ENCODE results near the gene BIRC7.
A peak's percentile ranks its signal among the peaks of the same experiment; 100 is the strongest.

Gene BIRC7, protein sequence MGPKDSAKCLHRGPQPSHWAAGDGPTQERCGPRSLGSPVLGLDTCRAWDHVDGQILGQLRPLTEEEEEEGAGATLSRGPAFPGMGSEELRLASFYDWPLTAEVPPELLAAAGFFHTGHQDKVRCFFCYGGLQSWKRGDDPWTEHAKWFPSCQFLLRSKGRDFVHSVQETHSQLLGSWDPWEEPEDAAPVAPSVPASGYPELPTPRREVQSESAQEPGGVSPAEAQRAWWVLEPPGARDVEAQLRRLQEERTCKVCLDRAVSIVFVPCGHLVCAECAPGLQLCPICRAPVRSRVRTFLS

GRCh38 chr20:63235399-63235983, at the start of gene BIRC7:
Gene BIRC7 (plus strand): TSS chr20:63235905. CDS start chr20:63236097, 192 bp downstream.
- no peak for DNase-seq (ENCODE audit: low read depth)
- H3K4me3 ChIP-seq (ENCODE audit: low read depth, low read length): no peak within 1 kb of the TSS
- TF ChIP-seq, protein P1, sequence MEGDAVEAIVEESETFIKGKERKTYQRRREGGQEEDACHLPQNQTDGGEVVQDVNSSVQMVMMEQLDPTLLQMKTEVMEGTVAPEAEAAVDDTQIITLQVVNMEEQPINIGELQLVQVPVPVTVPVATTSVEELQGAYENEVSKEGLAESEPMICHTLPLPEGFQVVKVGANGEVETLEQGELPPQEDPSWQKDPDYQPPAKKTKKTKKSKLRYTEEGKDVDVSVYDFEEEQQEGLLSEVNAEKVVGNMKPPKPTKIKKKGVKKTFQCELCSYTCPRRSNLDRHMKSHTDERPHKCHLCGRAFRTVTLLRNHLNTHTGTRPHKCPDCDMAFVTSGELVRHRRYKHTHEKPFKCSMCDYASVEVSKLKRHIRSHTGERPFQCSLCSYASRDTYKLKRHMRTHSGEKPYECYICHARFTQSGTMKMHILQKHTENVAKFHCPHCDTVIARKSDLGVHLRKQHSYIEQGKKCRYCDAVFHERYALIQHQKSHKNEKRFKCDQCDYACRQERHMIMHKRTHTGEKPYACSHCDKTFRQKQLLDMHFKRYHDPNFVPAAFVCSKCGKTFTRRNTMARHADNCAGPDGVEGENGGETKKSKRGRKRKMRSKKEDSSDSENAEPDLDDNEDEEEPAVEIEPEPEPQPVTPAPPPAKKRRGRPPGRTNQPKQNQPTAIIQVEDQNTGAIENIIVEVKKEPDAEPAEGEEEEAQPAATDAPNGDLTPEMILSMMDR (IDR thresholded peaks at IDR 0.05; ENCODE audit: low read depth, low read length, missing control alignments): no peak

GRCh38 chr20:63186084-63186483, 49.6 kb upstream of the BIRC7 start:
- TF ChIP-seq, protein P1 (IDR thresholded peaks at IDR 0.05; ENCODE audit: low read depth, low read length, missing control alignments): no peak
- no peak for DNase-seq (ENCODE audit: low read depth)
- H3K4me3 ChIP-seq (ENCODE audit: low read depth, low read length): no peak overlapping the region

DNA sequence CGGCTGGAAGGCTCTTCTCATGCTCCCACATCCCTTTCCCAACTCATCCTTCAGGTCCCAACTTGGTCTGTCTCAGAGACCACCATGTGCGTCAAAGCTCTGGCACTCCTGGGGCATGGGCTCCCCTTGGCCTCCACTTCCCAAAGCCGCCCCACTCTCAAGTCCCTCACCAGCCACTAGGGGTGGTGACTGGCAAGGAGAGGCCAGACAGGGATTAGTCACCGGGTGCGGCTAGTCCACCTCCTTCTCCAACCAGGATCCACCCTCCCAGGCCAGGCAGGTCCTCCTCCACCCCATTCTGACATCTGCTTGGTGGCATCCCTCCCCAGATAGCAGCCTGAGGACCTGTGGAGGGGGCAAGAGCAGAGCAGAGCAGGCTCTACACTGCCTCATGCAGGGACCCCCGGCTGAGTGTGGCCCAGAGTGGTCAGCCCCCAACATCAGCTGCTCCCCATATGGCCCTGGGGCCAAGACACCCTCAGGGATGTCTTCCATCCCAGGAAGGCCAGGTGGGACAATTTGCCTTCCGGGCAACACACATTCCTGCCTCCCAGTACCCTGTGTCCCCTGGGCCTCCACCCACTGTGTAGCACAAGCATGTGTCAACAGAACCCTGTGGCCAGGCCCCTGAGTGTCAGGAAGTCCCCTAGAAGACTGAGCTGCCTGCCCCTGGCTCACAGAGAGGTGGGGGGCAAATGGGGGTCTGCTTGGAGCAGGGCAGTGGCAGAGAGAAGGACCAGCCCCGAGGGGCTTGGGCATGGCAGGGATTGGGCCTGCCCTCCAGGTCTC, 49.0 kb upstream of the BIRC7 start:
- no peak overlapping the region for H3K4me3 ChIP-seq (ENCODE audit: low read depth, low read length)
- DNase-seq (ENCODE audit: low read depth): no peak
- TF ChIP-seq, protein P1 (IDR thresholded peaks at IDR 0.05; ENCODE audit: low read depth, low read length, missing control alignments): peak; percentile 2

GRCh38 chr20:63187338-63188158, 48.2 kb upstream of the BIRC7 start:
- TF ChIP-seq, protein P1 (IDR thresholded peaks at IDR 0.05; ENCODE audit: low read depth, low read length, missing control alignments): no peak
- no peak overlapping the region for H3K4me3 ChIP-seq (ENCODE audit: low read depth, low read length)
- DNase-seq (ENCODE audit: low read depth): no peak

- TF ChIP-seq, protein P1 (IDR thresholded peaks at IDR 0.05; ENCODE audit: low read depth, low read length, missing control alignments): no peak
- H3K4me3 ChIP-seq (ENCODE audit: low read depth, low read length): no peak overlapping the region
These were observed 47.6 kb upstream of the BIRC7 start for GRCh38 chr20:63188159-63188442.

GRCh38 chr20:63188641-63189321, 46.9 kb upstream of the BIRC7 start:
- TF ChIP-seq, protein P1 (IDR thresholded peaks at IDR 0.05; ENCODE audit: low read depth, low read length, missing control alignments): no peak
- no peak overlapping the region for H3K4me3 ChIP-seq (ENCODE audit: low read depth, low read length)
- DNase-seq (ENCODE audit: low read depth): no peak

More at GRCh38 chr20:63188159-63188442, 47.6 kb upstream of the BIRC7 start:
- DNase-seq (ENCODE audit: low read depth): no peak
